ENCODE data around the gene REV1.
"Not testable (repeated sequence)": the region's sequence is repeated elsewhere in the genome, so short reads cannot be mapped to it uniquely, and the experiment has no call there.

Gene REV1

GRCh38 chr2:99399795-99400194, 90.0 kb downstream of the REV1 start:
- no peak for DNase-seq

DNA sequence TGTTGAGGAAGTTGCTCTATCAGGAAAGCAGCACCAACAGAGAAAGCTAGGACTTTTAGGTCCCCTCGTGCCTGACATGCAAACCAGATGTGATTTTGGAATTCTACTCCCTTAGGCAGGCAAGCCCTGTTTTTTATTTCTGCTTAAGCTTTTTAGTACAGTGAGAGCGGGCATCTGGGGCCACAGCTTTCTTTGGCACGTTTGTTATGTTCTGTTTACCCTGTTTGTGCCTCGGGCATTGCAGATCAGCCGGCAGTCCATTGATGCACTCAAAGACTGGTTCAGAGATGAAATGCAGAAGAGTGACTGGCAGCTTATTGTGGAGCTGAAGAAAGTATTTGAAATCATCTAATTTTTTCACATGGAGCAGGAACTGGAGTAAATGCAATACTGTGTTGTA, 90.8 kb downstream of the REV1 start:
- no peak for DNase-seq

- DNase-seq = no peak
These were observed 91.5 kb downstream of the REV1 start for GRCh38 chr2:99398303-99398702.

GRCh38 chr2:99397266-99397920, 92.4 kb downstream of the REV1 start:
- no peak for DNase-seq

DNA sequence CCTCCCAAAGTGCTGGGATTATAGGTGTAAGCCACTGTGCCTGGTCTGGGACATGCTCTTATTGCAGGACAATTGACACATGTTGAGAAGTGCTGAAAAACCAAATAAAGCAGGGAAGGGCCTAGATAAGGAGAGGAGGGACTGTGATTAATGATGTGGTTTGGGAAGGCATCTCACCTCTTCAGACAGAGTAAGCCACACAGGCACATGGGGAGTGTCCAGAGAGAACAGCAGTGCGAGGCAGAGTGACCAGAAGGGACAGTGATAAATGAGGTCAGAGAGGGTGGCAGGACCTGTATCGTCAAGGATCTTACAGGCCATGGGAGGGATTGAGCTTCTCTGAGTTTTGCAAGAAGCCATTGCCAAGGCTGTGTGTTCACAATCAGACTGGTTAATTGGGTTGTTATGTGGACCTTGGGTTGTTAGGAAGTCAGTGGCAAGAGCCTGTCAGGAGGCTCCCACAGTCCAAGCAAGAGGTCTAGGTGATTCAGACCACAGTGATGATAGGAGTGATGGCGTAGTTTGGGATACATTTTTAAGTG, 94.2 kb downstream of the REV1 start:
- DNase-seq = no peak

GRCh38 chr2:99389946-99390345, 99.9 kb downstream of the REV1 start:
- no peak for DNase-seq

- DNase-seq = no peak
These were observed 100.4 kb downstream of the REV1 start for GRCh38 chr2:99389371-99389770.

DNA sequence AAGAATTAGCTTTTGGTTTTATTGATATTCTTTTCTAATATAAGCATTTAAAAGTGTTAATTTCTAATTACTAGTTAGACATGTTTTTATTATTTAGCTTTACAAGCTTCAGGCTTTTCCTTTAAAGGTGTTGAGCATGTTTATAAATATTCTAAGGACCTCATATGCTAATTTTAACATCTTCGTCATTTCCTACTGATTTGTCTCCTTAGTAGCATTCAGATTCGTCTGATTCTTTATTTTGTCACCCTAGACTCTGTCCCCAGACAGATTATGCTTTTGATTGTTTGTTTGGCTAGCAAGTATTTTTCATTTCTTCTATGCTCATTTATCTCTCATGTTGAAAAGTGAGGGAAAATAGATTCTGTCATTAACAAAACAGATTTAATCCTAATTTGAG, 100.9 kb downstream of the REV1 start:
- DNase-seq = no peak

DNA sequence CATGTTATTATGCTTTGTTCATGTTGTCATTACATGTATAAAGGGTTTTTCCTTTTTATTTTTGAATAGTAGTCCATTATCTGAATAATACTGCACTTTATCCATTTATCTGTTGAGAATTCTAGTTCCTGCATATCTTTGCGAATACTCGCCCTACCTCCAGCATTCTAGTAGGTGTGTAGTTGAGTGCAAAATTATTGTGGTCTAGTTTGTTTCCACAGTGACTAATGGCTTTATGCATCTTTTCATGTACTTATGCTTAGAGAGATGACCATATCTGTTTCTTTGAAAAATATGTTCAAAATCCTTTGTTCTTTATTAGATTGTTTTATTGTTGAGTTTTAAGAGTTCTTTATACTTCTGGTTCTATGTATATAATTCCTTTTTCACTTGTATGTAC, 103.8 kb downstream of the REV1 start:
- no peak for DNase-seq

DNA sequence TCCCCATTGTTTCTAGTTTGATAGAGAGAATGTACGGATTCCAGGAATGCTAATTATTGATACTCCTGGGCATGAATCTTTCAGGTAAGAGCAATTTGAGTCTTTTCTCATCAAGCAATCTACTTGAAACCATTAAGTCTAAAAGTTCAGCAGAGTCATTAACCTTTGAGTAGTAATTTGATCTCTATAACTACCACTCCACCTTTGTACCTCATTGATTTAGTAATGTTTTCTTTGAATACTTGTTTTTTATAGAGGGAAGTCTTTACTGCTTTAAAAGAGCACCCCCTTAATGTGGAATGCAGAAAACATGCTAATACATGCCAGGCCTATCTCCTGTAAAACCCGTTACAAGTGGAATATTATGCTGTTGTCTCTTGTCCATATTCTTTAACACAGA, 107.7 kb downstream of the REV1 start:
- no peak for DNase-seq

- DNase-seq = no peak
These were observed 109.3 kb downstream of the REV1 start for GRCh38 chr2:99380376-99381010.

- DNase-seq = no peak
These were observed 111.9 kb downstream of the REV1 start for GRCh38 chr2:99377879-99378278.

DNA sequence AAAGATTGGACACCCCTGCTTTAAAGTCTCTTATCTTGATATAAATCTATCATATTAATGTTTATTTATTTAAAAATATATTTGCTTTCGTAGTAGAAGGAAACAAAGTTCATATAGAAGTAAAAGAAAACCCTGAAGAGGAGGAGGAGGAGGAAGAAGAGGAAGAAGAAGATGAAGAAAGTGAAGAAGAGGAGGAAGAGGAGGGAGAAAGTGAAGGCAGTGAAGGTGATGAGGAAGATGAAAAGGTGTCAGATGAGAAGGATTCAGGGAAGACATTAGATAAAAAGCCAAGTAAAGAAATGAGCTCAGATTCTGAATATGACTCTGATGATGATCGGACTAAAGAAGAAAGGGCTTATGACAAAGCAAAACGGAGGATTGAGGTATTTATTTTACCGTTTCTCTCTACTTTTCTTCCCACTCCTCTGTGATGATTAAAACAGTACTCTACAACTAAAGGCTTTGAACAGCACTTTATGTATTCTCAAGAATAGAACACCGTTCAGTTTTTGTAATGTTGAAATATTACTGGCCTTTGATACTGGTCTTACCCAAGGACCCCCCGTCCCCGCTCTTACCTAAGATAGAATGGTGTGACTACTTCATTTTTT, 113.5 kb downstream of the REV1 start:
- DNase-seq = no peak

GRCh38 chr2:99374747-99375146, 115.1 kb downstream of the REV1 start:
- DNase-seq = no peak

GRCh38 chr2:99373144-99373543, 116.7 kb downstream of the REV1 start:
- DNase-seq = no peak

- DNase-seq = not testable (repeated sequence)
These were observed 121.0 kb downstream of the REV1 start for GRCh38 chr2:99368854-99369253.

- no peak for DNase-seq
These were observed 124.2 kb downstream of the REV1 start for GRCh38 chr2:99365661-99366060.

- DNase-seq = no peak
These were observed 133.0 kb downstream of the REV1 start for GRCh38 chr2:99356853-99357252.

DNA sequence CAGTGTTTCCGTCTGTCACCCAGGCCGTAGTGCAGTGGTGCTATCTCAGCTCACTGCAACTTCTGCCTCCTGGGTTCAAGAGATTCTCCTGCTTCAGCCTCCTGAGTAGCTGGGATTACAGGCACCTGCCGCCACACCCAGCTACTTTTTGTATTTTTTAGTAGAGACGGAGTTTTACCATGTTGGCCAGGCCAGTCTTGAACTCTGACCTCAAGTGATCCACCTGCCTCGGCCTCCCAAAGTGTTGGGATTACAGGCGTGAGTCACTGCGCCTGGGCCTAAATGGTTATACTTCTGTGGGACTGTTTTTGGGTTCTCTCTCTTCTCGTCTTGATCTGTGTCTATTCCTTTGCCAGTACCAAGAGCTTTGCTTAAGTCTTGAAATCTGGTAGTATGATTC, 135.0 kb downstream of the REV1 start:
- DNase-seq = not testable (repeated sequence)

DNA sequence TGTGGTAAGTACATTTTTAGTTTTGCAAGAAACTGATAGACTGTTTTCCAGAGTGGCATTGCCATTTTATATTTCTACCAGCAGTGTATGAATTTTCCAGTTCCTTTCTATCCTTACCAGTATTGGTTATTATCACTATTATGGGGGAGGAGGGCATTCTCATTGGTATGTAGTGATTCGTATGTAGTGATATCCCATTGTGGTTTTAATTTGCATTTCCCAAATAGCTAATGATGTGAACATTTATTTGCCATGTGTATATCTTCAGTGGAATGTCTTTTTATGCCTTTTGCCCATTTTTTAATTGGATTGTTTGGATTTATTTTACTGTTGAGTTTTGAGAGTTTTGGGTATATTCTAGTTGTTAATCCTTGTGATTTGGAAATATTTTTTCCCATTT, 135.7 kb downstream of the REV1 start:
- DNase-seq = no peak

Data from CD4-positive, alpha-beta T cell treated with Interleukin-1 beta for 1 hour (primary cell).